Fibroblast of lung (primary cell): ENCODE results near the gene TYRO3.
A peak's percentile ranks its signal among the peaks of the same experiment; 100 is the strongest.

Experiments used
- CTCF ChIP-seq, 2 donors: IDR thresholded peaks in 1 of 2; conservative IDR thresholded peaks in 1 of 2; 1 replicate in 1 of 2; 2 replicates in 1 of 2; pipeline ENCODE4 v1.5.1; 2011 to 2012; ENCODE audit warnings: low read length in 2 of 2, control low read depth in 1 of 2, inconsistent platforms in 1 of 2, low read depth in 1 of 2, mild to moderate bottlenecking in 1 of 2
- EZH2 ChIP-seq: IDR thresholded peaks from 2 replicates; pipeline ENCODE4 v1.5.1; 2012; ENCODE audit warnings: low read length, control low read depth, mild to moderate bottlenecking; ENCODE audit errors: missing control alignments

GRCh38 chr15:41603941-41604911 is 45.2 kb downstream of the TYRO3 start:
- peak; percentile 81 to 86 for TF ChIP-seq CTCF (conservative IDR thresholded peaks at IDR 0.05 in 1 of 2, IDR thresholded peaks at IDR 0.05 in 1 of 2; ENCODE audit: low read depth in 1 of 2, low read length in 2 of 2)
- no peak for TF ChIP-seq EZH2
